ENCODE data around the gene MINDY2. TPM values are rescaled to one million over a fixed set of nuclear protein-coding genes. Genes with fewer than 3 reads are reported as not detected.

Gene MINDY2
- total RNA-seq, 1 donor from 2014 or later: 32.9 TPM

- H3K4me1 ChIP-seq: peaks cover 45% of the 10 kb centered on the region
- peak overlapping the region; percentile 74 for H3K4me3 ChIP-seq
- DNase-seq (no peak), ATAC-seq (no peak)
- H3K9me3 ChIP-seq: no peaks in the 10 kb centered on the region
- TF ChIP-seq CTCF (IDR thresholded peaks at IDR 0.05): no peak
- H3K27me3 ChIP-seq (ENCODE audit: low read depth): no peaks in the 10 kb centered on the region
- H3K36me3 ChIP-seq: no peaks in the 10 kb centered on the region
- intact Hi-C loops (cut with DNase I): no loop called here
- H3K27ac ChIP-seq: peak overlapping the region; percentile 7
These were observed 1.9 kb downstream of the MINDY2 start for GRCh38 chr15:58773024-58773423.

GRCh38 chr15:58775402-58775801, 4.3 kb downstream of the MINDY2 start:
- no peak for TF ChIP-seq CTCF (IDR thresholded peaks at IDR 0.05)
- Histone ChIP-seq H3K36me3 (no peaks in the 10 kb centered on the region), H3K4me3 (no peak overlapping the region), H3K4me1 (peaks cover 40% of the 10 kb centered on the region), H3K27ac (no peak overlapping the region), H3K9me3 (no peaks in the 10 kb centered on the region), H3K27me3 (ENCODE audit: low read depth) (no peaks in the 10 kb centered on the region)
- ATAC-seq: no peak
- intact Hi-C loops (cut with DNase I): no loop called here
- no peak for DNase-seq

- ATAC-seq (no peak), DNase-seq (no peak)
- no peaks in the 10 kb centered on the region for H3K36me3 ChIP-seq
- H3K9me3 ChIP-seq: no peaks in the 10 kb centered on the region
- H3K4me3 ChIP-seq: no peak overlapping the region
- intact Hi-C loops (cut with DNase I): no loop called here
- H3K4me1 ChIP-seq: peaks cover 35% of the 10 kb centered on the region
- no peaks in the 10 kb centered on the region for H3K27me3 ChIP-seq (ENCODE audit: low read depth)
- H3K27ac ChIP-seq: no peak overlapping the region
- TF ChIP-seq CTCF (IDR thresholded peaks at IDR 0.05): no peak
These were observed 6.0 kb downstream of the MINDY2 start for GRCh38 chr15:58777107-58777506.

GRCh38 chr15:58779554-58779953, 8.5 kb downstream of the MINDY2 start:
- ATAC-seq (no peak), DNase-seq (no peak)
- Histone ChIP-seq H3K27me3 (ENCODE audit: low read depth) (no peaks in the 10 kb centered on the region), H3K4me1 (peaks cover 11% of the 10 kb centered on the region), H3K4me3 (no peak overlapping the region), H3K27ac (no peak overlapping the region), H3K36me3 (no peaks in the 10 kb centered on the region), H3K9me3 (no peaks in the 10 kb centered on the region)
- no peak for TF ChIP-seq CTCF (IDR thresholded peaks at IDR 0.05)
- intact Hi-C loops (cut with DNase I): no loop called here

GRCh38 chr15:58785355-58785754, 14.3 kb downstream of the MINDY2 start:
- intact Hi-C loops (cut with DNase I): no loop called here
- no peak overlapping the region for H3K4me3 ChIP-seq

More at GRCh38 chr15:58785355-58785754, 14.3 kb downstream of the MINDY2 start:
- DNase-seq: no peak
- Histone ChIP-seq H3K9me3 (no peaks in the 10 kb centered on the region), H3K27me3 (ENCODE audit: low read depth) (no peaks in the 10 kb centered on the region), H3K4me1 (peaks cover 4% of the 10 kb centered on the region), H3K27ac (no peak overlapping the region), H3K36me3 (peaks cover 14% of the 10 kb centered on the region)
- no peak for ATAC-seq
- TF ChIP-seq CTCF (IDR thresholded peaks at IDR 0.05): no peak
